IMR-90 (cell line): ENCODE measurements around the gene TBX1. TPM values are rescaled to one million over a fixed set of nuclear protein-coding genes. Genes with fewer than 3 reads are reported as not detected.

ENCODE experiments used
- ATAC-seq: fragments of 200-7000 bp; cut with Tn5 transposase; 2 replicates; pipeline ENCODE4 v1.9.1; 2020; ENCODE audit warnings: low read depth, mild to moderate bottlenecking, moderate library complexity
- BruUV-seq: library from RNA; stranded (reverse); fragments of 400-500 nt; replicated peaks from 2 replicates; lab custom pipeline; 2021; lab: Mats Ljungman, UMichigan
- CTCF ChIA-PET: fragments of 300-600 bp; formaldehyde crosslinking; extraction: SDS; loops from one replicate; lab custom pipeline; 2021; ENCODE audit warnings: antibody characterized with exemption; lab: Yijun Ruan, JAX
- POLR2A ChIA-PET: fragments of 300-600 bp; sonication (Branson Sonifier 250); formaldehyde crosslinking; loops from one replicate; lab custom pipeline; 2022; ENCODE audit warnings: antibody characterized with exemption; ENCODE audit not compliant: unreplicated experiment; lab: Charles Lee
- DNase-seq: peaks from one replicate; pipeline ENCODE4 v3.0.0; 2013
- H2AFZ ChIP-seq: replicated peaks from 2 replicates; pipeline ENCODE3; 2013; ENCODE audit warnings: low read length, mild to moderate bottlenecking; ENCODE audit not compliant: poor library complexity
- H2AK5ac ChIP-seq: 2 replicates; pipeline ENCODE4 v1.6.1; 2013; ENCODE audit warnings: low read depth, low read length, inconsistent platforms
- H2AK9ac ChIP-seq: replicated peaks from 2 replicates; pipeline ENCODE3; 2013; ENCODE audit warnings: mild to moderate bottlenecking, low read depth, low read length, moderate library complexity; ENCODE audit not compliant: poor library complexity
- H2BK120ac ChIP-seq: 2 replicates; pipeline ENCODE4 v1.6.1; 2013; ENCODE audit warnings: low read depth, low read length, inconsistent platforms
- H2BK15ac ChIP-seq: 3 replicates; pipeline ENCODE4 v1.6.1; 2013; ENCODE audit warnings: low read depth, low read length, inconsistent platforms
- H2BK20ac ChIP-seq: 2 replicates; pipeline ENCODE4 v1.6.1; 2013; ENCODE audit warnings: low read depth, mild to moderate bottlenecking, inconsistent platforms, low read length, moderate library complexity
- H2BK5ac ChIP-seq: 2 replicates; pipeline ENCODE4 v1.6.1; 2013; ENCODE audit warnings: mild to moderate bottlenecking, low read depth, low read length, inconsistent platforms; ENCODE audit not compliant: poor library complexity, severe bottlenecking
- H3K14ac ChIP-seq: replicated peaks from 2 replicates; pipeline ENCODE4 v1.6.1; 2013; ENCODE audit warnings: low read depth, low read length, inconsistent platforms
- H3K18ac ChIP-seq: 2 replicates; pipeline ENCODE4 v1.6.1; 2013; ENCODE audit warnings: low read depth, low read length, control low read depth
- H3K23ac ChIP-seq: 2 replicates; pipeline ENCODE4 v1.6.1; 2013; ENCODE audit warnings: low read depth, low read length, inconsistent platforms
- H3K27ac ChIP-seq: 2 replicates; pipeline ENCODE4 v1.5.1; 2013; ENCODE audit warnings: mild to moderate bottlenecking, control low read depth, low read length; ENCODE audit not compliant: insufficient read depth
- H3K27me3 ChIP-seq: 2 replicates; pipeline ENCODE4 v1.6.1; 2013; ENCODE audit warnings: low read length; ENCODE audit not compliant: control insufficient read depth, insufficient read depth
- H3K36me3 ChIP-seq: 2 replicates; pipeline ENCODE4 v1.6.1; 2013; ENCODE audit warnings: low read length, mixed read lengths; ENCODE audit not compliant: control insufficient read depth, insufficient read depth
- H3K4ac ChIP-seq: 2 replicates; pipeline ENCODE4 v1.6.1; 2013; ENCODE audit warnings: low read depth, low read length, inconsistent platforms
- H3K4me1 ChIP-seq: 2 replicates; pipeline ENCODE4 v1.6.1; 2013; ENCODE audit warnings: low read length, mixed read lengths; ENCODE audit not compliant: control insufficient read depth, insufficient read depth
- H3K4me2 ChIP-seq: 2 replicates; pipeline ENCODE4 v1.6.1; 2013; ENCODE audit warnings: low read depth, mild to moderate bottlenecking, control low read depth, low read length, moderate library complexity
- H3K4me3 ChIP-seq: 2 replicates; pipeline ENCODE4 v1.5.1; 2013; ENCODE audit warnings: low read depth, mild to moderate bottlenecking, control low read depth, low read length, moderate library complexity; ENCODE audit not compliant: insufficient read depth
- H3K56ac ChIP-seq: 2 replicates; pipeline ENCODE4 v1.6.1; 2013; ENCODE audit warnings: low read length, inconsistent platforms; ENCODE audit not compliant: insufficient read depth; ENCODE audit errors: extremely low read depth
- H3K79me1 ChIP-seq, 2 experiments: 2 replicates each; pipeline ENCODE4 v1.6.1; 2013; ENCODE audit warnings: low read length in 2 of 2, inconsistent platforms in 1 of 2, low read depth in 1 of 2
- H3K9ac ChIP-seq: 2 replicates; pipeline ENCODE4 v1.6.1; 2013; ENCODE audit warnings: low read depth, low read length, control low read depth
- H3K9me1 ChIP-seq: 2 replicates; pipeline ENCODE4 v1.6.1; 2013; ENCODE audit warnings: low read length, inconsistent platforms; ENCODE audit not compliant: insufficient read depth
- H3K9me3 ChIP-seq: 2 replicates; pipeline ENCODE4 v1.6.1; 2013; ENCODE audit warnings: low read length; ENCODE audit not compliant: control insufficient read depth, insufficient read depth
- H4K20me1 ChIP-seq: 2 replicates; pipeline ENCODE4 v1.6.1; 2013; ENCODE audit warnings: low read length, inconsistent platforms; ENCODE audit not compliant: insufficient read depth
- H4K5ac ChIP-seq: 2 replicates; pipeline ENCODE4 v1.6.1; 2013; ENCODE audit warnings: mild to moderate bottlenecking, low read depth, low read length, control low read depth
- H4K8ac ChIP-seq, 2 experiments: 2 replicates each; pipeline ENCODE4 v1.6.1; 2013; ENCODE audit warnings: low read depth in 2 of 2, low read length in 2 of 2, control low read depth in 1 of 2, inconsistent platforms in 1 of 2
- H4K91ac ChIP-seq: 2 replicates; pipeline ENCODE4 v1.6.1; 2013; ENCODE audit warnings: low read depth, low read length, inconsistent platforms; ENCODE audit not compliant: insufficient read depth
- BHLHE40 ChIP-seq: fragments of 150-350 bp; IDR thresholded peaks from 2 replicates; pipeline ENCODE4 v1.6.1; 2016; ENCODE audit warnings: mild to moderate bottlenecking, low read depth, low read length
- CEBPB ChIP-seq: IDR thresholded peaks from 2 replicates; pipeline ENCODE4 v1.6.1; 2012; ENCODE audit warnings: low read depth, low read length, improper control_type of control experiment
- CHD1 ChIP-seq: IDR thresholded peaks from 2 replicates; pipeline ENCODE4 v1.6.1; 2012; ENCODE audit warnings: low read depth, low read length, improper control_type of control experiment
- FOS ChIP-seq: fragments of 150-350 bp; IDR thresholded peaks from 2 replicates; pipeline ENCODE4 v1.6.1; 2016; ENCODE audit warnings: low read depth, low read length
- MAFK ChIP-seq: IDR thresholded peaks from 2 replicates; pipeline ENCODE4 v1.6.1; 2012; ENCODE audit warnings: low read depth, low read length, improper control_type of control experiment
- MAZ ChIP-seq: IDR thresholded peaks from 2 replicates; pipeline ENCODE4 v1.6.1; 2012; ENCODE audit warnings: low read depth, mild to moderate bottlenecking, low read length, improper control_type of control experiment, moderate library complexity, borderline replicate concordance
- MXI1 ChIP-seq: IDR thresholded peaks from 2 replicates; pipeline ENCODE4 v1.6.1; 2012; ENCODE audit warnings: low read depth, mild to moderate bottlenecking, low read length, moderate library complexity, borderline replicate concordance
- NFE2L2 ChIP-seq: fragments of 150-350 bp; IDR thresholded peaks from 2 replicates; pipeline ENCODE4 v1.6.1; 2016; ENCODE audit warnings: low read depth, mild to moderate bottlenecking, low read length
- POLR2A ChIP-seq: IDR thresholded peaks from 2 replicates; pipeline ENCODE4 v1.6.1; 2012; ENCODE audit warnings: mild to moderate bottlenecking, low read depth, low read length
- RAD21 ChIP-seq: IDR thresholded peaks from 2 replicates; pipeline ENCODE4 v1.6.1; 2012; ENCODE audit warnings: low read length, improper control_type of control experiment
- RCOR1 ChIP-seq: IDR thresholded peaks from 2 replicates; pipeline ENCODE4 v1.6.1; 2012; ENCODE audit warnings: mild to moderate bottlenecking, low read length, improper control_type of control experiment; ENCODE audit not compliant: insufficient replicate concordance
- RFX5 ChIP-seq: IDR thresholded peaks from 2 replicates; pipeline ENCODE4 v1.8.0; 2012; ENCODE audit warnings: low read depth, mild to moderate bottlenecking, low read length, moderate library complexity
- SMC3 ChIP-seq: fragments of 150-350 bp; IDR thresholded peaks from 2 replicates; pipeline ENCODE4 v1.6.1; 2016; ENCODE audit warnings: low read depth, mild to moderate bottlenecking, antibody characterized with exemption, low read length, moderate library complexity
- USF2 ChIP-seq: fragments of 150-350 bp; IDR thresholded peaks from 2 replicates; pipeline ENCODE4 v1.6.1; 2017; ENCODE audit warnings: mild to moderate bottlenecking, antibody characterized with exemption, low read length, low read depth
- WGBS, 2 experiments: methylation state at CpG; one replicate each; pipeline versions ENCODE4 v1.1.5 to v1.1.7; 2013; ENCODE audit warnings: missing lambda C conversion rate in 2 of 2; ENCODE audit not compliant: insufficient read length in 1 of 2; ENCODE audit errors: extremely low coverage in 2 of 2; 5-methylcytosine and 5-hydroxymethylcytosine counted together
- dilution Hi-C: fragments of 300-500 bp; cut with HindIII; formaldehyde crosslinking; loops from one replicate; pipeline ENCODE4 v1.14.3; 2018; ENCODE audit warnings: low sequenced_read_pairs; ENCODE audit not compliant: unreplicated experiment
- in situ Hi-C: fragments of 300-500 bp; cut with MboI; formaldehyde crosslinking; loops from 3 replicates; pipeline ENCODE4 v1.14.3; 2019; ENCODE audit warnings: low sequenced_read_pairs, inconsistent platforms, mixed read lengths
- intact Hi-C: fragments of 100-400 bp; cut with micrococcal nuclease; formaldehyde crosslinking; loops from 2 replicates; pipeline ENCODE4 v1.10.0; 2022
- polyA plus RNA-seq, 3 experiments: library from polyadenylated mRNA; depleted of rRNA; stranded (reverse); fragments of >200 nt; gene quantifications; 2 replicates each; pipeline ENCODE4 v1.2.3, GENCODE V29; 2012; ENCODE audit warnings: low replicate concordance in 1 of 3
- total RNA-seq: library from RNA; depleted of rRNA; stranded (reverse); fragments of >200 nt; gene quantifications from 2 replicates; pipeline ENCODE4 v1.2.3, GENCODE V29; 2012
- TF ChIP-seq, protein P1 (sequence below): fragments of 150-350 bp; IDR thresholded peaks from 2 replicates; pipeline ENCODE4 v1.6.1; 2016; ENCODE audit warnings: low read depth, mild to moderate bottlenecking, low read length, moderate library complexity, borderline replicate concordance

TBX1 gene
- total and polyA plus RNA-seq, 2 of the 4 experiments (the other 2 are of a cell fraction), result 0.03 TPM; not detected in 1

GRCh38 chr22:19779011-19779421 is 18.4 kb downstream of the TBX1 start:
- Histone ChIP-seq H3K9me3 (0 out of 2 replicates have a peak, but pooled peaks cover 2% of the 10 kb centered on the region), H3K4me2 (no peak overlapping the region; the same call in 1 of the 2 replicates), H4K5ac (no peak overlapping the region), H2BK120ac (no peak overlapping the region), H4K8ac (no peak overlapping the region), H2BK15ac (no peak overlapping the region), H2BK5ac (no peak overlapping the region), H3K27me3 (peaks cover 11% of the 10 kb centered on the region), H3K4me3 (no peak overlapping the region), H3K23ac (no peak overlapping the region), H2AK5ac (0 out of 2 replicates have a peak overlapping the region, but pooled peaks have one; percentile 52), H3K9me1 (peaks cover 6% of the 10 kb centered on the region; the same call in 1 of the 2 replicates), H4K91ac (0 out of 2 replicates have a peak overlapping the region, but pooled peaks have one; percentile 1), H3K14ac (no peak overlapping the region), H3K79me1 (no peaks in the 10 kb centered on the region), H3K9ac (no peak overlapping the region), H3K27ac (no peak overlapping the region), H3K36me3 (no peaks in the 10 kb centered on the region), H3K4me1 (peaks cover 9% of the 10 kb centered on the region), H2BK20ac (no peak overlapping the region), H2AFZ (no peak overlapping the region), H3K18ac (no peak overlapping the region), H3K4ac (no peak overlapping the region), H2AK9ac (no peak overlapping the region), H4K20me1 (no peaks in the 10 kb centered on the region), H3K56ac (no peak overlapping the region)
- no TSS peak for BruUV-seq
- intact Hi-C loops, result no loop called here
- no peak for ATAC-seq
- ChIA-PET POLR2A (no interaction called here), CTCF (no interaction called here)
- no peak for DNase-seq
- WGBS, 2 experiments, result no CpG with 5 or more reads among the region's 10 CpGs
- no peak for TF ChIP-seq MAFK
- no peak for TF ChIP-seq MAZ
- no peak for TF ChIP-seq RFX5
- TF ChIP-seq USF2, result no peak
- TF ChIP-seq RAD21, result no peak
- TF ChIP-seq RCOR1, result no peak
- no peak for TF ChIP-seq SMC3
- no peak for TF ChIP-seq CHD1
- TF ChIP-seq BHLHE40, result no peak
- TF ChIP-seq POLR2A, result no peak
- no peak for TF ChIP-seq NFE2L2
- TF ChIP-seq FOS, result no peak
- TF ChIP-seq, protein P1, sequence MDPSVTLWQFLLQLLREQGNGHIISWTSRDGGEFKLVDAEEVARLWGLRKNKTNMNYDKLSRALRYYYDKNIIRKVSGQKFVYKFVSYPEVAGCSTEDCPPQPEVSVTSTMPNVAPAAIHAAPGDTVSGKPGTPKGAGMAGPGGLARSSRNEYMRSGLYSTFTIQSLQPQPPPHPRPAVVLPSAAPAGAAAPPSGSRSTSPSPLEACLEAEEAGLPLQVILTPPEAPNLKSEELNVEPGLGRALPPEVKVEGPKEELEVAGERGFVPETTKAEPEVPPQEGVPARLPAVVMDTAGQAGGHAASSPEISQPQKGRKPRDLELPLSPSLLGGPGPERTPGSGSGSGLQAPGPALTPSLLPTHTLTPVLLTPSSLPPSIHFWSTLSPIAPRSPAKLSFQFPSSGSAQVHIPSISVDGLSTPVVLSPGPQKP, result no peak
- no peak for TF ChIP-seq CEBPB
- no peak for TF ChIP-seq MXI1
- dilution Hi-C loops, result no loop called here
- in situ Hi-C loops, result no loop called here
